ENCODE results near the gene GNRHR. TPM values are rescaled to one million over a fixed set of nuclear protein-coding genes. Genes with fewer than 3 reads are reported as not detected.

GNRHR gene
- polyA plus RNA-seq, 10 donors, result 0.09 to 0.80 (median 0.31) TPM

- DNase-seq, result peak in 2 of 3 donors; percentile 8 to 11
These were observed 54.0 kb downstream of the GNRHR start for GRCh38 chr4:67700116-67700737.

- DNase-seq, result no peak
These were observed 54.6 kb downstream of the GNRHR start for GRCh38 chr4:67699603-67700002.

- no peak for DNase-seq
These were observed 56.1 kb downstream of the GNRHR start for GRCh38 chr4:67697860-67698687.

GRCh38 chr4:67696061-67696460 is 58.1 kb downstream of the GNRHR start:
- DNase-seq, result no peak

- no peak for DNase-seq
These were observed 59.5 kb downstream of the GNRHR start for GRCh38 chr4:67694662-67695061.

GRCh38 chr4:67691328-67691727 is 62.9 kb downstream of the GNRHR start:
- no peak for DNase-seq

Other genes starting within 250 kb of the GNRHR start
- gene CENPC, start 208.9 kb downstream of the GNRHR start, polyA plus RNA-seq (ENCODE audit: insufficient read length in 10 of 10), result 10 to 100 TPM; 10.9 to 21.6 (median 15.0) TPM
- under 1 TPM in 8 of 10 donors, not detected in 2; 0.16 to 0.62 (median 0.25) TPM for gene STAP1, start 195.7 kb downstream of the GNRHR start, polyA plus RNA-seq (ENCODE audit: insufficient read length in 10 of 10)
- 10 to 100 TPM; 33.6 to 61.6 (median 44.6) TPM for gene UBA6, start 53.2 kb downstream of the GNRHR start, polyA plus RNA-seq (ENCODE audit: insufficient read length in 10 of 10)
- gene TMPRSS11D, start 129.6 kb upstream of the GNRHR start, polyA plus RNA-seq (ENCODE audit: insufficient read length in 10 of 10), result under 1 TPM in 4 of 10 donors, not detected in 6; 0.17 to 0.92 (median 0.34) TPM
- gene TMPRSS11A, start 209.1 kb upstream of the GNRHR start, polyA plus RNA-seq (ENCODE audit: insufficient read length in 10 of 10), result under 1 TPM in 3 of 10 donors, not detected in 7; 0.07 to 0.09 (median 0.07) TPM